DND-41 (cell line): ENCODE results near the gene TRIM4.

Source experiments
- CTCF ChIP-seq: IDR thresholded peaks from 2 replicates; pipeline ENCODE4 v1.5.1; 2012; ENCODE audit warnings: borderline replicate concordance, low read length, moderate library complexity, mild to moderate bottlenecking; ENCODE audit not compliant: poor library complexity, severe bottlenecking; ENCODE audit errors: extremely low read depth
- EZH2 ChIP-seq: IDR thresholded peaks from 3 replicates; pipeline ENCODE4 v1.6.1; 2012; ENCODE audit warnings: borderline replicate concordance, low read depth, mild to moderate bottlenecking, moderate library complexity, low read length, inconsistent platforms; ENCODE audit not compliant: severe bottlenecking

GRCh38 chr7:99899830-99900519 lies 19.4 kb downstream of the TRIM4 start:
- no peak for TF ChIP-seq CTCF
- no peak for TF ChIP-seq EZH2
